ENCODE data around the gene CORO2A. TPM values are rescaled to one million over a fixed set of nuclear protein-coding genes. Genes with fewer than 3 reads are reported as not detected.

The CORO2A gene
- total RNA-seq, 1 donor from 2014 or later, result 17.4 TPM

- Histone ChIP-seq H3K27ac (no peak overlapping the region), H3K9me3 (no peaks in the 10 kb centered on the region), H3K4me1 (peaks cover 4% of the 10 kb centered on the region), H3K36me3 (peaks cover 0 to 26% of the 10 kb centered on the region in 2 donors), H3K4me3 (no peak overlapping the region), H3K27me3 (no peaks in the 10 kb centered on the region)
- DNase-seq (ENCODE audit: extremely low spot score in 2 of 2), result no peak
- intact Hi-C loops (cut with DNase I), result loop anchor here (10.0 kb wide), 1 partner anchor 59 kb away; no protein-coding TSS in a partner anchor
- no peak for TF ChIP-seq POLR2A (IDR thresholded peaks at IDR 0.05)
- TF ChIP-seq CTCF (IDR thresholded peaks at IDR 0.05), result no peak
- no peak for TF ChIP-seq POLR2AphosphoS5 (IDR thresholded peaks at IDR 0.05; ENCODE audit: insufficient read depth in 1 of 2, low read depth in 1 of 2)
Observed at GRCh38 chr9:98215821-98216220, 23.4 kb upstream of the CORO2A start.

GRCh38 chr9:98215271-98215670, 22.8 kb upstream of the CORO2A start:
- Histone ChIP-seq H3K27me3 (no peaks in the 10 kb centered on the region), H3K27ac (no peak overlapping the region), H3K9me3 (no peaks in the 10 kb centered on the region), H3K4me1 (peaks cover 4% of the 10 kb centered on the region), H3K4me3 (no peak overlapping the region), H3K36me3 (peaks cover 0 to 20% of the 10 kb centered on the region in 2 donors)
- DNase-seq (ENCODE audit: extremely low spot score in 2 of 2), result no peak
- intact Hi-C loops (cut with DNase I), result loop anchor here (10.0 kb wide), 1 partner anchor 60 kb away; no protein-coding TSS in a partner anchor
- no peak for TF ChIP-seq POLR2AphosphoS5 (IDR thresholded peaks at IDR 0.05; ENCODE audit: insufficient read depth in 1 of 2, low read depth in 1 of 2)
- no peak for TF ChIP-seq CTCF (IDR thresholded peaks at IDR 0.05)
- no peak for TF ChIP-seq POLR2A (IDR thresholded peaks at IDR 0.05)

- Histone ChIP-seq H3K27ac (no peak overlapping the region), H3K4me3 (no peak overlapping the region), H3K4me1 (peaks cover 4% of the 10 kb centered on the region), H3K36me3 (peaks cover 0 to 16% of the 10 kb centered on the region in 2 donors), H3K27me3 (no peaks in the 10 kb centered on the region), H3K9me3 (no peaks in the 10 kb centered on the region)
- intact Hi-C loops (cut with DNase I), result loop anchor here (10.0 kb wide), 1 partner anchor 60 kb away; no protein-coding TSS in a partner anchor
- TF ChIP-seq POLR2A (IDR thresholded peaks at IDR 0.05), result no peak
- TF ChIP-seq POLR2AphosphoS5 (IDR thresholded peaks at IDR 0.05; ENCODE audit: insufficient read depth in 1 of 2, low read depth in 1 of 2), result no peak
- TF ChIP-seq CTCF (IDR thresholded peaks at IDR 0.05), result no peak
- DNase-seq (ENCODE audit: extremely low spot score in 2 of 2), result no peak
Observed at GRCh38 chr9:98214811-98215210, 22.4 kb upstream of the CORO2A start.

- intact Hi-C loops (cut with DNase I), result loop anchor here (10.0 kb wide), 1 partner anchor 64 kb away; no protein-coding TSS in a partner anchor
- Histone ChIP-seq H3K9me3 (no peaks in the 10 kb centered on the region), H3K27me3 (no peaks in the 10 kb centered on the region), H3K4me1 (peaks cover 4% of the 10 kb centered on the region), H3K27ac (no peak overlapping the region), H3K36me3 (peaks cover 0 to 22% of the 10 kb centered on the region in 2 donors), H3K4me3 (no peak overlapping the region)
- DNase-seq (ENCODE audit: extremely low spot score in 2 of 2), result no peak
- TF ChIP-seq CTCF (IDR thresholded peaks at IDR 0.05), result no peak
- TF ChIP-seq POLR2AphosphoS5 (IDR thresholded peaks at IDR 0.05; ENCODE audit: insufficient read depth in 1 of 2, low read depth in 1 of 2), result no peak
- TF ChIP-seq POLR2A (IDR thresholded peaks at IDR 0.05), result no peak
Observed at GRCh38 chr9:98211260-98211659, 18.8 kb upstream of the CORO2A start.

GRCh38 chr9:98210435-98210834, 18.0 kb upstream of the CORO2A start:
- intact Hi-C loops (cut with DNase I), result loop anchor here (10.0 kb wide), 1 partner anchor 64 kb away; no protein-coding TSS in a partner anchor
- Histone ChIP-seq H3K9me3 (no peaks in the 10 kb centered on the region), H3K4me1 (peaks cover 13% of the 10 kb centered on the region), H3K36me3 (peaks cover 0 to 22% of the 10 kb centered on the region in 2 donors), H3K27me3 (no peaks in the 10 kb centered on the region), H3K27ac (no peak overlapping the region), H3K4me3 (no peak overlapping the region)
- DNase-seq (ENCODE audit: extremely low spot score in 2 of 2), result no peak
- TF ChIP-seq POLR2A (IDR thresholded peaks at IDR 0.05), result no peak
- TF ChIP-seq POLR2AphosphoS5 (IDR thresholded peaks at IDR 0.05; ENCODE audit: insufficient read depth in 1 of 2, low read depth in 1 of 2), result no peak
- no peak for TF ChIP-seq CTCF (IDR thresholded peaks at IDR 0.05)

Data from vagina (tissue), 2 donors.